Astrocyte (in vitro differentiated cells and primary cell): ENCODE measurements around the gene CD200.

Experiments used
- EZH2 ChIP-seq: IDR thresholded peaks from 2 replicates; pipeline ENCODE4 v1.6.1; 2012; ENCODE audit warnings: mild to moderate bottlenecking, low read length, inconsistent platforms; ENCODE audit not compliant: insufficient read depth
- TF ChIP-seq, protein P1 (sequence below): IDR thresholded peaks from 2 replicates; pipeline ENCODE4 v1.5.1; 2011; ENCODE audit warnings: low read depth, mild to moderate bottlenecking, inconsistent platforms, low read length, moderate library complexity; ENCODE audit not compliant: insufficient read depth

DNA sequence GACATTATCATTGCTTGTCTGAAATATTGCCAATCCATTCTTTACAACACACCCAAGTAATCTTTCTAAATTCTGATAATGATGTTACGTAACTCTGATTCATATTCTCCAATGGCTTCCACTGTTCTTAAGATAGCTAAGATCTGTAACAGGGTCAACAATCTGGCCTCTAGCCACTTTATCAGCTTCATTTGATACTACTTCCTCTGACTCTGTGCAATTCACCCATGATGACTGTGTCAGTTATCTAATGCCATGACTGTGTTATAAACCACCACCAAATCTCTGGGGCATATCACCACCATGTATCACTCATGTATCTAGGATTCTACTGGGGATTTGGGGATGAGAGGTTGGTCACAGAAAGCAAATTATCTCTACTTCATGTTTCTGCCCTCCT lies 44.0 kb downstream of the CD200 start:
- TF ChIP-seq, protein P1, sequence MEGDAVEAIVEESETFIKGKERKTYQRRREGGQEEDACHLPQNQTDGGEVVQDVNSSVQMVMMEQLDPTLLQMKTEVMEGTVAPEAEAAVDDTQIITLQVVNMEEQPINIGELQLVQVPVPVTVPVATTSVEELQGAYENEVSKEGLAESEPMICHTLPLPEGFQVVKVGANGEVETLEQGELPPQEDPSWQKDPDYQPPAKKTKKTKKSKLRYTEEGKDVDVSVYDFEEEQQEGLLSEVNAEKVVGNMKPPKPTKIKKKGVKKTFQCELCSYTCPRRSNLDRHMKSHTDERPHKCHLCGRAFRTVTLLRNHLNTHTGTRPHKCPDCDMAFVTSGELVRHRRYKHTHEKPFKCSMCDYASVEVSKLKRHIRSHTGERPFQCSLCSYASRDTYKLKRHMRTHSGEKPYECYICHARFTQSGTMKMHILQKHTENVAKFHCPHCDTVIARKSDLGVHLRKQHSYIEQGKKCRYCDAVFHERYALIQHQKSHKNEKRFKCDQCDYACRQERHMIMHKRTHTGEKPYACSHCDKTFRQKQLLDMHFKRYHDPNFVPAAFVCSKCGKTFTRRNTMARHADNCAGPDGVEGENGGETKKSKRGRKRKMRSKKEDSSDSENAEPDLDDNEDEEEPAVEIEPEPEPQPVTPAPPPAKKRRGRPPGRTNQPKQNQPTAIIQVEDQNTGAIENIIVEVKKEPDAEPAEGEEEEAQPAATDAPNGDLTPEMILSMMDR, result no peak
- no peak for TF ChIP-seq EZH2
